ENCODE measurements around the gene FRMPD2.
"Not testable (repeated sequence)": the region's sequence is repeated elsewhere in the genome, so short reads cannot be mapped to it uniquely, and the experiment has no call there.

Gene FRMPD2

GRCh38 chr10:48128954-48129353 lies 145.5 kb downstream of the FRMPD2 start:
- DNase-seq (ENCODE audit: low read depth); H3K4me3 ChIP-seq (ENCODE audit: low read depth, low read length): not testable (repeated sequence)

DNA sequence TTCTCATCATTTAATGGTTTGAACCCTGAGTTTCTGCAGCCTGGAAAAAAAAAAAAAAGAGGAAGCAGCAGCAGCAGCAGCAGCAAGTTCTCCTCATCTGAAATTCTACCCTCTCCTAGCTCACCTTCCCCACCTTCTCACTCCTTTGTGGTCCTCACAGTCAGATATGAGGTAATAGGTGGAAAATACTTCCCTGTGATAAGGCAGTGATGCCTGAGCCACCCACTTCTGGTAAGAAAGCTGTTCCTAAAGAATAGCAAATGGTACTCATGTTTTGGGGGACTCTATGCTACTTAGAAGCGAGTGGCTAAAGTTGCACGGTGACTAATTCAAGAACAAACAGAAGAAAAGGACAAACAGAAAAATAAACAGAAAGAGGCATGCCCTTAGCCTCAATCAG lies 148.2 kb downstream of the FRMPD2 start:
- H3K4me3 ChIP-seq (ENCODE audit: low read depth, low read length); DNase-seq (ENCODE audit: low read depth): not testable (repeated sequence)

DNA sequence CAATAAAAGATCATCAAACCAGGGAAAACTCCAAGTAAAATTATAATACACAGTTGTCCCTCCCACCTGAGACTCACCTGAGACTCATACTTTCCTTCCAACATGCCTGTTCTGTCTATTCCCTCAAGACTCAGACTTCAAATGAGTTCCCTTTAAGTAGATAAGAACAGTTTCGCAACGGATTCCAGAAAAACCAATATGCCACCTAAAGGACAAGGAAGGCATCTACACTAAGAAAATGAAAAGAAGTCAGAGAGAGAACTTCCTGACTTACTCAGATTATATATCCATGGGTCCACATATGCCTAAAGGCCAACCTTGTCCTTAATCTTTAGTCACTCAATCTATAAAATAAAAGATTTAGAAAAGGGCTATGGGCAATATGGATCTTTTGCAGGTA lies 148.9 kb downstream of the FRMPD2 start:
- H3K4me3 ChIP-seq (ENCODE audit: low read depth, low read length); DNase-seq (ENCODE audit: low read depth): not testable (repeated sequence)

GRCh38 chr10:48122618-48123017 lies 151.9 kb downstream of the FRMPD2 start:
- DNase-seq (ENCODE audit: low read depth); H3K4me3 ChIP-seq (ENCODE audit: low read depth, low read length): not testable (repeated sequence)

DNA sequence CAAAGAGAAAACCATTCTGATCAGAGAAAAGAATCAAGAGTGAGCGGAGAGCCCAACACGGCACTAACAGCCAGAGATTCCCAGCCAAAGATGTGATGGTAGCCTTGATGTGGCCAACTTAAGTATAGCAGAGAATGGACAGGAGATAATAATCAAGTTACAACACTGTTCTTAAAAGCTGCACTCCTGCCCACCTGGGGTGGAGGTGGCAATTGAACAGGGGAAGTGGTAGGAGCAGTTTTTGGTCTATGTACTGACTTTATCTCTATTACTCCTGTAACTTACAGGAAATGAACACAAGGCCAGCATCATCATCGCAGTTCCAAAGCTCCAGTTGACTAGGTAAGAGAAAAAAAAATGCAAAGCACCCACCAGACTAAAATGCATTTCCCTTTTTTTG lies 164.2 kb downstream of the FRMPD2 start:
- not testable (repeated sequence) for DNase-seq (ENCODE audit: low read depth); H3K4me3 ChIP-seq (ENCODE audit: low read depth, low read length)
